Brain microvascular endothelial cell (primary cell): ENCODE measurements around the gene SREBF1.

Source experiments
- DNase-seq: peaks from one replicate; pipeline ENCODE4 v3.0.0-alpha.2; 2020
- H3K27ac ChIP-seq: fragments of 250-450 bp; sonication (Bioruptor Pico); 2 replicates; pipeline ENCODE4 v1.5.1; 2020; ENCODE audit warnings: mild to moderate bottlenecking, moderate library complexity
- H3K27me3 ChIP-seq: fragments of 250-450 bp; sonication (Bioruptor Pico); replicated peaks from 2 replicates; pipeline ENCODE4 v1.5.1; 2020; ENCODE audit warnings: mild to moderate bottlenecking
- H3K36me3 ChIP-seq: fragments of 250-450 bp; sonication (Bioruptor Pico); replicated peaks from 2 replicates; pipeline ENCODE4 v1.5.1; 2020; ENCODE audit warnings: mild to moderate bottlenecking
- H3K4me3 ChIP-seq: 2 replicates; pipeline ENCODE4 v1.5.1; 2011; ENCODE audit warnings: low read depth, mild to moderate bottlenecking, control low read depth, low read length, moderate library complexity
- in situ Hi-C: cut with HindIII; loops from 2 replicates; pipeline ENCODE4 v1.10.0; 2017; ENCODE audit warnings: low sequenced_read_pairs, low pct_ligation_motif_present
- TF ChIP-seq, protein P1 (sequence below): IDR thresholded peaks from 2 replicates; pipeline ENCODE4 v1.5.1; 2011; ENCODE audit warnings: low read depth, mild to moderate bottlenecking, moderate library complexity, low read length, control low read depth, inconsistent platforms; ENCODE audit errors: missing control alignments

Gene SREBF1

DNA sequence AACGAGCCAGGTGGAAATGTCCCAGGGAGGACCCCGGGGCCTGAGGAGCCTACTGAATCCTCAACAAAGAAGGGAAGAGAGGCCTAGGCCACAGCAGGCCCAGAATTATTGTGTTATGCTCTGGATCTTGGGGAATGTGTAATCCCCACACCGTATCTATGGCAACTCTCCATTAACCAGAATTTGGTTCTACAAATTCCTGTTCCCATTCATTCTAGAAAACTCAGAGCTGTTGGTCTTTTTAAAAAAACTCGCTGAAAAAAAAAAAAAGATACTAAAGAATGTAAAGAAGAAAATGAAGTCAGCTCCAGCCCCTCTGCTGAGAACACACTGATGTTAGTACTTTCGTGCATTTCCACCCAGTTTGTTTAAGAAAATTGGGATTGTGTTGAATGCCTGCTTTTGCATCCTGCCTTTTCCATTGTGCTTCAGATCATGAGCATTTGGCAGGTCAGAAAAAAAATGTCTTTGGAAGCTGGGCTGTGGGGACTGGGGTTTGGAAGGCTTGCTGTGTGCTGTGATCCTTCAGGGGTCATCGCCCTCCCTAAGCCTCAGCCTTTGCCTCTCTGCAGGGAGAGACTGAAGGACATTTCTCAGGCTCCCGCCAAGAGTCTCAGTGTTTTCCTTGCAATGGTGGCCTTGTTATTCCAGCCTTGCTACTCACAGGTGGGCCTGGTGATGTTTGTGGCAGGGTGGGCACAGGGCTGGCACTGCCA lies 69.5 kb downstream of the SREBF1 start:
- H3K27ac ChIP-seq: no peak overlapping the region
- no peaks in the 10 kb centered on the region for H3K27me3 ChIP-seq
- in situ Hi-C loops: no loop called here
- no peak overlapping the region for H3K4me3 ChIP-seq
- TF ChIP-seq, protein P1, sequence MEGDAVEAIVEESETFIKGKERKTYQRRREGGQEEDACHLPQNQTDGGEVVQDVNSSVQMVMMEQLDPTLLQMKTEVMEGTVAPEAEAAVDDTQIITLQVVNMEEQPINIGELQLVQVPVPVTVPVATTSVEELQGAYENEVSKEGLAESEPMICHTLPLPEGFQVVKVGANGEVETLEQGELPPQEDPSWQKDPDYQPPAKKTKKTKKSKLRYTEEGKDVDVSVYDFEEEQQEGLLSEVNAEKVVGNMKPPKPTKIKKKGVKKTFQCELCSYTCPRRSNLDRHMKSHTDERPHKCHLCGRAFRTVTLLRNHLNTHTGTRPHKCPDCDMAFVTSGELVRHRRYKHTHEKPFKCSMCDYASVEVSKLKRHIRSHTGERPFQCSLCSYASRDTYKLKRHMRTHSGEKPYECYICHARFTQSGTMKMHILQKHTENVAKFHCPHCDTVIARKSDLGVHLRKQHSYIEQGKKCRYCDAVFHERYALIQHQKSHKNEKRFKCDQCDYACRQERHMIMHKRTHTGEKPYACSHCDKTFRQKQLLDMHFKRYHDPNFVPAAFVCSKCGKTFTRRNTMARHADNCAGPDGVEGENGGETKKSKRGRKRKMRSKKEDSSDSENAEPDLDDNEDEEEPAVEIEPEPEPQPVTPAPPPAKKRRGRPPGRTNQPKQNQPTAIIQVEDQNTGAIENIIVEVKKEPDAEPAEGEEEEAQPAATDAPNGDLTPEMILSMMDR: no peak
- H3K36me3 ChIP-seq: peaks cover 4% of the 10 kb centered on the region
- DNase-seq: no peak

GRCh38 chr17:17766744-17767120 lies 70.1 kb downstream of the SREBF1 start:
- H3K27me3 ChIP-seq: no peaks in the 10 kb centered on the region
- no peak overlapping the region for H3K4me3 ChIP-seq
- no peak for DNase-seq
- H3K36me3 ChIP-seq: peaks cover 4% of the 10 kb centered on the region
- in situ Hi-C loops: no loop called here
- H3K27ac ChIP-seq: no peak overlapping the region
- TF ChIP-seq, protein P1: no peak

- Histone ChIP-seq H3K27ac (no peak overlapping the region), H3K36me3 (peaks cover 4% of the 10 kb centered on the region), H3K27me3 (no peaks in the 10 kb centered on the region), H3K4me3 (no peak overlapping the region)
- TF ChIP-seq, protein P1: no peak
- in situ Hi-C loops: no loop called here
- DNase-seq: no peak
Observed at GRCh38 chr17:17766077-17766743, 70.6 kb downstream of the SREBF1 start.

GRCh38 chr17:17765359-17766076 lies 71.3 kb downstream of the SREBF1 start:
- in situ Hi-C loops: no loop called here

DNA sequence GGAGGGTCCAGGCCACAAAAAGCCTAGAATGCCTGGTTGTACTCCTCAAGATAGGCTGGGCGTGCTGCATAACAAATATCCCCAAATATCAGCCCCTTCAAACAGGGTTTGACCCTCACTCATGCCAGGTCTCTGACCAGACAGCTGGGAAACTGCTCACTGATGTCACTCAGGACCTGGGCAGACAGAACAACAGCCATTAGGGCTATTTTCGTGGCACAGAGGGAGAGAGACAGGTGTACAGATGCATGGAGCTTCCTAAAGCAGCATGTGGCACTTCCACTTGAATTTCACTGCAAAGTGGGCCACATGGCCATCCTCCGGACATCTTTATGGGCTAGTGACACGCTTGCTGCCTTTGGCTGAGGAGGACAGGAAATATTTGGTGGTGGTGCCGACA lies 73.1 kb downstream of the SREBF1 start:
- no peak for DNase-seq
- in situ Hi-C loops: no loop called here
- Histone ChIP-seq H3K36me3 (peaks cover 4% of the 10 kb centered on the region), H3K4me3 (no peak overlapping the region), H3K27me3 (no peaks in the 10 kb centered on the region), H3K27ac (no peak overlapping the region)
- TF ChIP-seq, protein P1: no peak

More at GRCh38 chr17:17765359-17766076, 71.3 kb downstream of the SREBF1 start:
- TF ChIP-seq, protein P1: no peak
- Histone ChIP-seq H3K27ac (no peak overlapping the region), H3K27me3 (no peaks in the 10 kb centered on the region), H3K4me3 (no peak overlapping the region), H3K36me3 (peaks cover 4% of the 10 kb centered on the region)
- no peak for DNase-seq
